Activated naive CD4-positive, alpha-beta T cell treated with anti-CD3 and anti-CD28 coated beads, Interleukin-2, amount 10 ng/mL, durations not matched to agents 7 days and 5 days (primary cell): ENCODE results near the gene ACOX2.

Source experiments
- CTCF ChIA-PET: fragments of 350-600 bp; sonication (Branson Sonifier 250); formaldehyde crosslinking; loops from one replicate; lab custom pipeline; 2021; ENCODE audit warnings: antibody characterized with exemption; lab: Charles Lee
- DNase-seq: peaks from one replicate; pipeline ENCODE4 v3.0.0-alpha.2; 2020
- H3K27ac Mint-ChIP-seq: one replicate; pipeline ENCODE4 v1.8.0; 2021; ENCODE audit warnings: mild to moderate bottlenecking, moderate library complexity, mixed read lengths
- H3K27me3 Mint-ChIP-seq: one replicate; pipeline ENCODE4 v1.8.0; 2021; ENCODE audit warnings: mild to moderate bottlenecking, mixed read lengths
- H3K36me3 Mint-ChIP-seq: one replicate; pipeline ENCODE4 v1.8.0; 2021; ENCODE audit warnings: mixed read lengths
- H3K4me1 Mint-ChIP-seq: one replicate; pipeline ENCODE4 v1.8.0; 2021; ENCODE audit warnings: mixed read lengths
- H3K4me3 Mint-ChIP-seq: one replicate; pipeline ENCODE4 v1.8.0; 2021; ENCODE audit warnings: mild to moderate bottlenecking, moderate library complexity, mixed read lengths
- H3K9me3 Mint-ChIP-seq: one replicate; pipeline ENCODE4 v1.8.0; 2021; ENCODE audit warnings: mixed read lengths

Gene ACOX2

GRCh38 chr3:58521917-58522631 is 14.9 kb downstream of the ACOX2 start:
- Mint-ChIP-seq H3K4me3 (no peak overlapping the region), H3K4me1 (no peaks in the 10 kb centered on the region), H3K36me3 (no peaks in the 10 kb centered on the region), H3K27ac (no peak overlapping the region), H3K27me3 (peaks cover 6% of the 10 kb centered on the region), H3K9me3 (no peaks in the 10 kb centered on the region)
- CTCF ChIA-PET: interaction anchor here (1.6 kb wide), 1 partner anchor 8 kb away, joined by 3 read pairs; no protein-coding TSS in a partner anchor
- DNase-seq: no peak

- H3K27ac Mint-ChIP-seq: no peak overlapping the region
- H3K27me3 Mint-ChIP-seq: peaks cover 6% of the 10 kb centered on the region
- no peak overlapping the region for H3K4me3 Mint-ChIP-seq
- H3K36me3 Mint-ChIP-seq: no peaks in the 10 kb centered on the region
- no peak for DNase-seq
- CTCF ChIA-PET: interaction anchor here (0.6 to 1.6 kb wide), 2 partner anchors 9 to 30 kb away, joined by 3 to 4 read pairs; no protein-coding TSS in a partner anchor
- no peaks in the 10 kb centered on the region for H3K9me3 Mint-ChIP-seq
- H3K4me1 Mint-ChIP-seq: no peaks in the 10 kb centered on the region
These were observed 15.7 kb downstream of the ACOX2 start for GRCh38 chr3:58521336-58521670.

GRCh38 chr3:58520403-58521335 is 16.3 kb downstream of the ACOX2 start:
- no peaks in the 10 kb centered on the region for H3K36me3 Mint-ChIP-seq
- H3K9me3 Mint-ChIP-seq: no peaks in the 10 kb centered on the region
- H3K27me3 Mint-ChIP-seq: peaks cover 6% of the 10 kb centered on the region
- H3K4me3 Mint-ChIP-seq: no peak overlapping the region
- CTCF ChIA-PET: interaction anchor here (0.6 to 1.6 kb wide), 2 partner anchors 9 to 30 kb away, joined by 3 to 4 read pairs; no protein-coding TSS in a partner anchor
- H3K4me1 Mint-ChIP-seq: no peaks in the 10 kb centered on the region
- DNase-seq: no peak
- no peak overlapping the region for H3K27ac Mint-ChIP-seq

- CTCF ChIA-PET: no interaction called here
- H3K36me3 Mint-ChIP-seq: no peaks in the 10 kb centered on the region
- no peak overlapping the region for H3K27ac Mint-ChIP-seq
- H3K4me3 Mint-ChIP-seq: no peak overlapping the region
- no peak for DNase-seq
- no peaks in the 10 kb centered on the region for H3K9me3 Mint-ChIP-seq
- H3K4me1 Mint-ChIP-seq: no peaks in the 10 kb centered on the region
- H3K27me3 Mint-ChIP-seq: peaks cover 6% of the 10 kb centered on the region
These were observed 17.2 kb downstream of the ACOX2 start for GRCh38 chr3:58519668-58520402.

- no peaks in the 10 kb centered on the region for H3K4me1 Mint-ChIP-seq
- no peaks in the 10 kb centered on the region for H3K9me3 Mint-ChIP-seq
- no peak overlapping the region for H3K27ac Mint-ChIP-seq
- CTCF ChIA-PET: interaction anchor here (0.8 kb wide), 1 partner anchor 127 kb away, joined by 3 read pairs; no protein-coding TSS in a partner anchor
- H3K36me3 Mint-ChIP-seq: no peaks in the 10 kb centered on the region
- no peak overlapping the region for H3K4me3 Mint-ChIP-seq
- peaks cover 6% of the 10 kb centered on the region for H3K27me3 Mint-ChIP-seq
- DNase-seq: no peak
These were observed 18.6 kb downstream of the ACOX2 start for GRCh38 chr3:58518291-58518789.

- CTCF ChIA-PET: no interaction called here
- H3K27me3 Mint-ChIP-seq: no peaks in the 10 kb centered on the region
These were observed 22.6 kb downstream of the ACOX2 start for GRCh38 chr3:58514405-58514804.

GRCh38 chr3:58508437-58508836 is 28.6 kb downstream of the ACOX2 start:
- Mint-ChIP-seq H3K27ac (no peak overlapping the region), H3K4me3 (no peak overlapping the region), H3K4me1 (no peaks in the 10 kb centered on the region), H3K9me3 (no peaks in the 10 kb centered on the region), H3K27me3 (no peaks in the 10 kb centered on the region), H3K36me3 (no peaks in the 10 kb centered on the region)
- CTCF ChIA-PET: no interaction called here
- no peak for DNase-seq

More at GRCh38 chr3:58514405-58514804, 22.6 kb downstream of the ACOX2 start:
- Mint-ChIP-seq H3K27ac (no peak overlapping the region), H3K4me1 (no peaks in the 10 kb centered on the region), H3K4me3 (no peak overlapping the region), H3K9me3 (no peaks in the 10 kb centered on the region), H3K36me3 (no peaks in the 10 kb centered on the region)
- DNase-seq: no peak

GRCh38 chr3:58507356-58508078 is 29.5 kb downstream of the ACOX2 start:
- no peak for DNase-seq
- CTCF ChIA-PET: no interaction called here
- H3K4me3 Mint-ChIP-seq: no peak overlapping the region
- no peaks in the 10 kb centered on the region for H3K9me3 Mint-ChIP-seq
- H3K27me3 Mint-ChIP-seq: no peaks in the 10 kb centered on the region
- no peaks in the 10 kb centered on the region for H3K4me1 Mint-ChIP-seq
- H3K36me3 Mint-ChIP-seq: peaks cover 4% of the 10 kb centered on the region
- H3K27ac Mint-ChIP-seq: no peak overlapping the region

- H3K9me3 Mint-ChIP-seq: no peaks in the 10 kb centered on the region
These were observed 34.1 kb downstream of the ACOX2 start for GRCh38 chr3:58502872-58503271.

GRCh38 chr3:58497097-58497496 is 39.9 kb downstream of the ACOX2 start:
- H3K27ac Mint-ChIP-seq: no peak overlapping the region
- no peaks in the 10 kb centered on the region for H3K9me3 Mint-ChIP-seq
- DNase-seq: no peak
- peaks cover 5% of the 10 kb centered on the region for H3K27me3 Mint-ChIP-seq
- H3K4me1 Mint-ChIP-seq: peaks cover 22% of the 10 kb centered on the region
- H3K36me3 Mint-ChIP-seq: peaks cover 18% of the 10 kb centered on the region
- no peak overlapping the region for H3K4me3 Mint-ChIP-seq
- CTCF ChIA-PET: interaction anchor here (1.7 kb wide), 1 partner anchor 33 kb away, joined by 5 read pairs; no protein-coding TSS in a partner anchor

More at GRCh38 chr3:58502872-58503271, 34.1 kb downstream of the ACOX2 start:
- DNase-seq: no peak
- H3K27ac Mint-ChIP-seq: no peak overlapping the region
- H3K4me1 Mint-ChIP-seq: no peaks in the 10 kb centered on the region
- CTCF ChIA-PET: no interaction called here
- H3K36me3 Mint-ChIP-seq: peaks cover 18% of the 10 kb centered on the region
- H3K27me3 Mint-ChIP-seq: no peaks in the 10 kb centered on the region
- H3K4me3 Mint-ChIP-seq: no peak overlapping the region

- Mint-ChIP-seq H3K9me3 (no peaks in the 10 kb centered on the region), H3K27ac (no peak overlapping the region), H3K4me3 (no peak overlapping the region), H3K36me3 (peaks cover 13% of the 10 kb centered on the region), H3K27me3 (peaks cover 9% of the 10 kb centered on the region), H3K4me1 (peaks cover 25% of the 10 kb centered on the region)
- CTCF ChIA-PET: interaction anchor here (1.7 kb wide), 1 partner anchor 33 kb away, joined by 5 read pairs; no protein-coding TSS in a partner anchor
- DNase-seq: no peak
These were observed 40.7 kb downstream of the ACOX2 start for GRCh38 chr3:58496206-58496857.

GRCh38 chr3:58495101-58495500 is 41.9 kb downstream of the ACOX2 start:
- H3K27me3 Mint-ChIP-seq: peaks cover 16% of the 10 kb centered on the region
- no peaks in the 10 kb centered on the region for H3K9me3 Mint-ChIP-seq

More at GRCh38 chr3:58495101-58495500, 41.9 kb downstream of the ACOX2 start:
- Mint-ChIP-seq H3K4me3 (no peak overlapping the region), H3K27ac (no peak overlapping the region), H3K4me1 (peaks cover 28% of the 10 kb centered on the region), H3K36me3 (peaks cover 6% of the 10 kb centered on the region)
- CTCF ChIA-PET: interaction anchor here (0.6 to 5.5 kb wide), 3 partner anchors 23 to 193 kb away, joined by 3 to 36 read pairs (median 32); partner anchors contain the start of genes HTD2 and RPP14
- DNase-seq: no peak
